WI38 (cell line): Measurements from ENCODE around the gene CDX1.

Experiments
- H3K4me3 ChIP-seq: 2 replicates; pipeline ENCODE4 v1.5.1; 2011; ENCODE audit warnings: low read depth, mild to moderate bottlenecking, control low read depth, low read length
- CTCF ChIP-seq: IDR thresholded peaks from 2 replicates; pipeline ENCODE4 v1.5.1; 2012; ENCODE audit warnings: low read depth, mild to moderate bottlenecking, control low read depth, low read length

The CDX1 gene

GRCh38 chr5:150202501-150202900, 35.9 kb downstream of the CDX1 start:
- TF ChIP-seq CTCF, result no peak
- H3K4me3 ChIP-seq, result no peak overlapping the region

- no peak for TF ChIP-seq CTCF
These were observed 37.4 kb downstream of the CDX1 start for GRCh38 chr5:150203832-150204589.

GRCh38 chr5:150204590-150204960, 38.0 kb downstream of the CDX1 start:
- no peak for TF ChIP-seq CTCF
- no peak overlapping the region for H3K4me3 ChIP-seq

More at GRCh38 chr5:150203832-150204589, 37.4 kb downstream of the CDX1 start:
- no peak overlapping the region for H3K4me3 ChIP-seq

- TF ChIP-seq CTCF, result no peak
- H3K4me3 ChIP-seq, result no peak overlapping the region
These were observed 39.7 kb downstream of the CDX1 start for GRCh38 chr5:150206098-150206778.

GRCh38 chr5:150206779-150207115, 40.2 kb downstream of the CDX1 start:
- no peak overlapping the region for H3K4me3 ChIP-seq
- TF ChIP-seq CTCF, result no peak

- no peak for TF ChIP-seq CTCF
- no peak overlapping the region for H3K4me3 ChIP-seq
These were observed 41.9 kb downstream of the CDX1 start for GRCh38 chr5:150208187-150209098.
